Suprapubic skin (tissue), 4 donors: ENCODE results near the gene TIMP1. TPM values are rescaled to one million over a fixed set of nuclear protein-coding genes. Genes with fewer than 3 reads are reported as not detected.

ENCODE experiments used
- DNase-seq, 2 donors: peaks; one replicate each; pipeline ENCODE4 v3.0.0-alpha.2; 2019; ENCODE audit warnings: low spot score in 2 of 2
- H3K27ac ChIP-seq: fragments of 200-600 bp; sonication (generic); one replicate; pipeline ENCODE4 v1.5.1; 2019
- H3K27me3 ChIP-seq: fragments of 200-600 bp; sonication (generic); one replicate; pipeline ENCODE4 v1.5.1; 2019
- H3K36me3 ChIP-seq: fragments of 200-600 bp; sonication (generic); one replicate; pipeline ENCODE4 v1.5.1; 2019
- H3K4me1 ChIP-seq: fragments of 200-600 bp; sonication (generic); one replicate; pipeline ENCODE4 v1.5.1; 2019
- H3K4me3 ChIP-seq: fragments of 200-600 bp; sonication (generic); one replicate; pipeline ENCODE4 v1.5.1; 2019; ENCODE audit warnings: mild to moderate bottlenecking
- H3K9me3 ChIP-seq: fragments of 200-600 bp; sonication (generic); one replicate; pipeline ENCODE4 v1.5.1; 2019
- EP300 ChIP-seq: sonication (generic); formaldehyde crosslinking; IDR thresholded peaks from one replicate; pipeline ENCODE4 v1.6.1; 2017; ENCODE audit warnings: antibody characterized with exemption
- POLR2A ChIP-seq, 2 donors: fragments of 450-650 bp; IDR thresholded peaks; one replicate each; pipeline ENCODE4 v1.6.1; 2017; ENCODE audit warnings: antibody characterized with exemption in 2 of 2, mild to moderate bottlenecking in 2 of 2, moderate library complexity in 2 of 2
- POLR2AphosphoS5 ChIP-seq, 3 donors: sonication (generic); formaldehyde crosslinking; IDR thresholded peaks; one replicate each; pipeline ENCODE4 v1.6.1; 2017; ENCODE audit warnings: antibody characterized with exemption in 3 of 3
- WGBS: methylation state at CpG from one replicate; pipeline ENCODE4 v1.1.5; 2018; 5-methylcytosine and 5-hydroxymethylcytosine counted together
- total RNA-seq, 4 donors: library from RNA; depleted of rRNA; stranded (reverse); fragments of >200 nt; gene quantifications; one replicate each; pipeline ENCODE4 v1.1.0, GENCODE V29; 2016
- TF ChIP-seq, protein P1 (sequence below), 2 donors: fragments of 200-600 bp in 1 of 2; fragments of 450-650 bp in 1 of 2; sonication (generic) in 1 of 2; IDR thresholded peaks; one replicate each; pipeline ENCODE4 v1.5.1; 2016 to 2019; ENCODE audit warnings: antibody characterized with exemption in 2 of 2, mild to moderate bottlenecking in 1 of 2, moderate library complexity in 1 of 2

The TIMP1 gene
- total RNA-seq, 4 donors from 2014 or later: 37.7 to 94.2 (median 69.2) TPM

GRCh38 chrX:47634871-47635575, 52.8 kb downstream of the TIMP1 start:
- Histone ChIP-seq H3K27ac (no peak overlapping the region), H3K4me1 (no peaks in the 10 kb centered on the region), H3K9me3 (no peaks in the 10 kb centered on the region), H3K36me3 (peaks cover 39% of the 10 kb centered on the region), H3K27me3 (no peaks in the 10 kb centered on the region), H3K4me3 (no peak overlapping the region)
- DNase-seq: no peak
- 84% methylated on average over 16 of the region's 16 CpGs for WGBS
- TF ChIP-seq, protein P1, sequence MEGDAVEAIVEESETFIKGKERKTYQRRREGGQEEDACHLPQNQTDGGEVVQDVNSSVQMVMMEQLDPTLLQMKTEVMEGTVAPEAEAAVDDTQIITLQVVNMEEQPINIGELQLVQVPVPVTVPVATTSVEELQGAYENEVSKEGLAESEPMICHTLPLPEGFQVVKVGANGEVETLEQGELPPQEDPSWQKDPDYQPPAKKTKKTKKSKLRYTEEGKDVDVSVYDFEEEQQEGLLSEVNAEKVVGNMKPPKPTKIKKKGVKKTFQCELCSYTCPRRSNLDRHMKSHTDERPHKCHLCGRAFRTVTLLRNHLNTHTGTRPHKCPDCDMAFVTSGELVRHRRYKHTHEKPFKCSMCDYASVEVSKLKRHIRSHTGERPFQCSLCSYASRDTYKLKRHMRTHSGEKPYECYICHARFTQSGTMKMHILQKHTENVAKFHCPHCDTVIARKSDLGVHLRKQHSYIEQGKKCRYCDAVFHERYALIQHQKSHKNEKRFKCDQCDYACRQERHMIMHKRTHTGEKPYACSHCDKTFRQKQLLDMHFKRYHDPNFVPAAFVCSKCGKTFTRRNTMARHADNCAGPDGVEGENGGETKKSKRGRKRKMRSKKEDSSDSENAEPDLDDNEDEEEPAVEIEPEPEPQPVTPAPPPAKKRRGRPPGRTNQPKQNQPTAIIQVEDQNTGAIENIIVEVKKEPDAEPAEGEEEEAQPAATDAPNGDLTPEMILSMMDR (IDR thresholded peaks at IDR 0.05): no peak
- no peak for TF ChIP-seq EP300
- TF ChIP-seq POLR2A (IDR thresholded peaks at IDR 0.05): no peak
- no peak for TF ChIP-seq POLR2AphosphoS5 (IDR thresholded peaks at IDR 0.05)

Other genes starting within 250 kb of the TIMP1 start
- gene ZNF157, start 211.9 kb upstream of the TIMP1 start, total RNA-seq: under 1 TPM in 2 of 4 donors, not detected in 2; 0.18 to 0.40 TPM
- 10 to 100 TPM in 1 of 4 donors, 1 to 10 TPM in 3; 5.5 to 11.3 (median 6.5) TPM for gene ZNF41, start 99.2 kb upstream of the TIMP1 start, total RNA-seq
- 10 to 100 TPM; 32.4 to 60.0 (median 42.2) TPM for gene ARAF, start 21.2 kb upstream of the TIMP1 start, total RNA-seq
- 1 to 10 TPM in 1 of 4 donors, under 1 TPM in 2, not detected in 1; 0.34 to 2.2 (median 0.89) TPM for gene SYN1, start 37.4 kb downstream of the TIMP1 start, total RNA-seq
- gene CFP, start 47.5 kb downstream of the TIMP1 start, total RNA-seq: 1 to 10 TPM; 1.1 to 4.5 (median 2.4) TPM
- 10 to 100 TPM; 18.3 to 32.1 (median 29.8) TPM for gene ELK1, start 68.1 kb downstream of the TIMP1 start, total RNA-seq
- gene UXT, start 76.7 kb downstream of the TIMP1 start, total RNA-seq: 100 to 1,000 TPM in 3 of 4 donors, 10 to 100 TPM in 1; 82.6 to 127 (median 118) TPM